GM19099 (cell line): ENCODE results near the gene PRDM16.

Experiments
- POLR2A ChIP-seq: IDR thresholded peaks from 3 replicates; pipeline ENCODE4 v1.6.1; 2011; ENCODE audit warnings: low read depth; ENCODE audit not compliant: insufficient read length; ENCODE audit errors: extremely low read depth

PRDM16 gene

GRCh38 chr1:3270403-3271245 lies 201.6 kb downstream of the PRDM16 start:
- no peak for TF ChIP-seq POLR2A

DNA sequence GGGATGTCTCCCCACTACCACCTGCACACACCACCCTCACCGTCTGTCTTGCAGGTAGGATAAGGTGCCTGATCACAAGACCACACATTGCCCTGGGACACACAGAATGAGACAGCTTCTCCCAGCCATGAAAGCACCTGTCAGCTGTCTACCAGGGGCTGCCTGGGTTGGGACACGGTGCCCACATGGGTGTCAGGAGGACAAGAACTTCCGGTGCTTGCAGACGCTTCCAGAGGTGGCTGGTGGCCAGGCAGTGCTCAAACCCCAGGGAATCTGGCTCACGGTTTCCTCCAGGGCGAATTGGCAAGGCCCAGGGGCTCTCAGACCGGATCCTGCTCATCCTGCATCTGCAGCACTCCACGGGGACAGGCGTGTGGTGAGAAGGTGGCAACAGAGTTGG lies 202.9 kb downstream of the PRDM16 start:
- TF ChIP-seq POLR2A: no peak

DNA sequence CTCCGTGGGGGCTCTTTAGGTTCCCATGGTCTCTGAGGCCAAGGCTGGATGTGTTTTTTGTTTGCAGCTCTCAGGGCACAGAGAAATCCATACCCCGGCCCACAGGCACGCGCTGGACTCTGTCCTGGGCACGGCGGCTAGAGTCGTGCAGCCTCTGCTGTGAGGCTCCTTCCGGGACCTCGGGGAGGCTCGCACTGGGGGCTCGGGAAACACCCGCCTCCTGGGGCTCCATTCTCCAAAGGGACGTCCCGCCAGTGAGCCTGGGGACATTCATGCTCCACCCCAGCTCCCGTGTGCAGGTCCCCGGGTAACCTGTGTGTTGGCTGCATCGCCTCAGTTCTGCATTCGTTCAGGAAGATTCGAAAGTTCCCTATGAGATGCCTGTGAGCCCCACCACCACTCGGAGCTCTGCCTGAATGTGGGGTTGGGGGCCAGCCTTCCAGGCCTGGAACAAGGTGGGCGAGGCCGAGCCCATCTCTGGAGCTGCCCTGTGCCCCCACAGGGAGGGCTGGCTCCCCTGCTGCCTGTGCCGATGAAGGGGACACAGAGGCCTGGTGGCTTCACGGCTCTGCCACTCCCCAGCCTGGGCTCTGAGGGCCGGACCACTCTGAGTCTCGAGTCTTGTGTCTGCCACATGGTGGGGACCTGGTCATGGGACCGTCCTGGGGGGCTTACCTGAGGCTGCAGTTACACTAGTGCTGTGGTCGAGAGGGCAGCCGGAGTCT lies 203.5 kb downstream of the PRDM16 start:
- no peak for TF ChIP-seq POLR2A

GRCh38 chr1:3273447-3273846 lies 204.4 kb downstream of the PRDM16 start:
- no peak for TF ChIP-seq POLR2A

- TF ChIP-seq POLR2A: no peak
These were observed 206.0 kb downstream of the PRDM16 start for GRCh38 chr1:3274972-3275371.

GRCh38 chr1:3275471-3276340 lies 206.7 kb downstream of the PRDM16 start:
- no peak for TF ChIP-seq POLR2A

- TF ChIP-seq POLR2A: no peak
These were observed 207.4 kb downstream of the PRDM16 start for GRCh38 chr1:3276341-3276800.

DNA sequence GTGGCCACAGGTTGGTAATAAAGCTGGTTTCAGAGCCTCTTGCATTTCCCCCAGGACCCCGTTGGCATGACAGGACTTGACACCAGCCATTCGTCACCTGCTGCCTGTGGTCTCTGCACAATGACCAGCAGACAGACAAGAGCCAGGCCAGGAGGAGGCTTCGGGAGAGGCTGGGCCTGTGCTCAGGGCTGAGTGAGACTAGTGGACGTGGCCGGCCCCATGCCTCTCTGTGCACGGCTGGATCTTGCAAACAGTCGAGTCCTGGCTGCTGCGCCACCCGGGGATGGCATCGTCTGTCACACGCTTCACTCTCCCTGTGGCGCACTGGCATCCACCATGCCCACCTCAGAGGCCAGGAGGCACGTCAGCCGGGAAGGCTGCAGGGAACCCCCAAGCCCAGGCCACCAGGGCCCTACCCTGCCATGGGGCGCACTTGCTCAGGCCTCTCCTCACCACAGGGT lies 208.0 kb downstream of the PRDM16 start:
- no peak for TF ChIP-seq POLR2A

GRCh38 chr1:3277623-3278022 lies 208.6 kb downstream of the PRDM16 start:
- TF ChIP-seq POLR2A: no peak

- TF ChIP-seq POLR2A: no peak
These were observed 209.6 kb downstream of the PRDM16 start for GRCh38 chr1:3278416-3279181.

GRCh38 chr1:3279182-3279470 lies 210.1 kb downstream of the PRDM16 start:
- TF ChIP-seq POLR2A: no peak

GRCh38 chr1:3281735-3282134 lies 212.7 kb downstream of the PRDM16 start:
- TF ChIP-seq POLR2A: no peak

GRCh38 chr1:3282186-3282585 lies 213.2 kb downstream of the PRDM16 start:
- no peak for TF ChIP-seq POLR2A

DNA sequence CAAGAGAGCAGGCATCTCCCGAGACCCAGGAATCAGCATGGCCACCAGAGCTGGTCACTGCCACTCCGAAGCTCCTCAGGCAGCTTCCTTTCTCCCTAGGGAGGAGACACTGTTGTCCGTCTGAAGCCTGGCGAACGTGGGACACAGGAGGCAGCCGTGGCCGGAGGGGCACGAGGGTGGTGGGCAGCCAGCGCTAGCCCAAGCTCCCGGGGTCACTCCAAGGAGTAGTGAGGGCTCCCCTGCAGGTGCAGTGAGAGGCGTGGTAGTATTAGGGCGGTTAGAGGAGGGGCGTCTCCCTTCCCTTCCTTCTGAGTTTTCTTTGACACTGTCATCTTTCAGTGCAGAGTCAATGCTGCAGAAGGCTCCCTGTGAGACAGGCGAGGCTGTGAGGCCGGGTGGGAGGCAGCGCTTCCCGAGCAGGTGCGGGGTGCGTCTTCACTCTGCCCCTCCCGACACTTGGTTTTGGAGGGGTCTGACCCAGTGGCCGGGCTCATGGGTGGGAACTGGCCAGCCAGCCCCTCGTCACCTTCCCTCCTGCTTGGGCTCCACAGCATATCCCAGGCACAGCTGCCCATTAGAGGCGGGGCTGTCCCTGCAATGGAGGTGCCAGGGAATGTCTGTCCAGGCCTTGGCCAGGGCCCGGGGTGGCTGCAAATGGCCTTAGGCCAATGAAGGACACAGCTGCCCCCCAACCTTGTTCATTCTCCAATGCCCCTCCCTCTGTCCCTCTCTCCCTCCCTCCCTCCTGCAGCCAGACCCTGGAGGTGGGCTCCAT lies 213.8 kb downstream of the PRDM16 start:
- TF ChIP-seq POLR2A: no peak
